ENCODE results near the gene SUFU.

- TF ChIP-seq EZH2 (IDR thresholded peaks at IDR 0.05; ENCODE audit: borderline replicate concordance, low read depth, low read length, severe bottlenecking) (no peak), CTCF (IDR thresholded peaks at IDR 0.05; ENCODE audit: borderline replicate concordance, extremely low read depth, low read length, poor library complexity, severe bottlenecking) (no peak)
Measured at GRCh38 chr10:102538811-102539210, 35.0 kb downstream of the SUFU start.
